Stomach smooth muscle (tissue), 2 donors: ENCODE data around the gene USF2.

Experiments used
- H3K27ac ChIP-seq: one replicate; pipeline ENCODE4 v1.7.0; 2013; ENCODE audit warnings: mild to moderate bottlenecking, low read length, inconsistent platforms
- H3K27me3 ChIP-seq, 2 donors: one replicate each; pipeline ENCODE4 v1.7.0; 2013; ENCODE audit warnings: low read length in 2 of 2; ENCODE audit not compliant: insufficient read depth in 2 of 2, control insufficient read depth in 1 of 2
- H3K36me3 ChIP-seq, 2 donors: one replicate each; pipeline ENCODE4 v1.7.0; 2013; ENCODE audit warnings: low read length in 2 of 2; ENCODE audit not compliant: control insufficient read depth in 2 of 2, insufficient read depth in 2 of 2
- H3K4me1 ChIP-seq: one replicate; pipeline ENCODE4 v1.7.0; 2013; ENCODE audit warnings: low read length; ENCODE audit not compliant: control insufficient read depth, insufficient read depth
- H3K4me3 ChIP-seq, 2 donors: one replicate each; pipeline ENCODE4 v1.7.0; 2013; ENCODE audit warnings: low read length in 2 of 2
- H3K9ac ChIP-seq, 2 donors: one replicate each; pipeline ENCODE4 v1.7.0; 2013; ENCODE audit warnings: low read length in 2 of 2, mild to moderate bottlenecking in 1 of 2
- H3K9me3 ChIP-seq, 2 donors: one replicate each; pipeline ENCODE4 v1.7.0; 2013; ENCODE audit warnings: low read length in 2 of 2; ENCODE audit not compliant: control insufficient read depth in 2 of 2
- donor health status: healthy.
- donor health status: Pancreatic carcinoma.

The USF2 gene

GRCh38 chr19:35257113-35257461 lies 11.7 kb upstream of the USF2 start:
- no peak overlapping the region for H3K9ac ChIP-seq
- peaks cover 10 to 30% of the 10 kb centered on the region in 2 donors for H3K27me3 ChIP-seq
- no peak overlapping the region for H3K27ac ChIP-seq
- H3K4me1 ChIP-seq: no peaks in the 10 kb centered on the region
- no peak overlapping the region for H3K4me3 ChIP-seq
- no peaks in the 10 kb centered on the region for H3K9me3 ChIP-seq
- H3K36me3 ChIP-seq: no peaks in the 10 kb centered on the region

DNA sequence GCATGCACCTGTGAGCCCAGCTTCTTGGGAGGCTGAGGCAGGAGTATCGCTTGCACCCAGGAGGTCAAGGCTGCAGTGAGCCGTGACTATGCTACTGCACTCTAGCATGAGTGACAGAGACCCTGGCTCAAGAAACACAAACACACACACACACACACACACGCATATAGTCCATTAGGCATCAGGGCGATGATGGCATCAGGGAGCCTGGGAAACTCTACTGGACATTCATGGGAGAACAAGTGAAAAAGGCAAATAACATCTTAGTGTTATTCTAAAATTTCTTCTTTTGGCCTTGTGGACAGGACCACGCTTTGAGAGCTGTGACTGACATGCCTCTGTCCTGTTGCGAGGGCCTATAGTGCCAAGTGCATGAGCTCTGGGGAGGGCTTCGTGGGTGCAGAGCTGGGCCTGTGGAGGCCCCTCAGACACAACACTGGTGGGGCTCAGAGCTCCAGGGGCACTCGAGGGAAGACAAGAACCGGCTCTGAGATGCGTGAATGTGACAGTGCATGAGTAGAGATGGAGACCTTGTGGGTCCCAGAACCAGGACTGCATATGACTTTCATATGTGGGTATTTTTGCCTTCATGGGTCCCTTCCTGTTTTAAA lies 8.0 kb upstream of the USF2 start:
- no peaks in the 10 kb centered on the region for H3K36me3 ChIP-seq
- peaks cover 7% of the 10 kb centered on the region for H3K4me1 ChIP-seq
- H3K9me3 ChIP-seq: no peaks in the 10 kb centered on the region
- no peak overlapping the region for H3K27ac ChIP-seq
- H3K9ac ChIP-seq: no peak overlapping the region
- H3K27me3 ChIP-seq: peaks cover 7 to 19% of the 10 kb centered on the region in 2 donors
- H3K4me3 ChIP-seq: no peak overlapping the region

- H3K9ac ChIP-seq: no peak overlapping the region
- peaks cover 14% of the 10 kb centered on the region for H3K4me1 ChIP-seq
- H3K27me3 ChIP-seq: peaks cover 7 to 16% of the 10 kb centered on the region in 2 donors
- H3K9me3 ChIP-seq: no peaks in the 10 kb centered on the region
- no peak overlapping the region for H3K27ac ChIP-seq
- H3K36me3 ChIP-seq: no peaks in the 10 kb centered on the region
- no peak overlapping the region for H3K4me3 ChIP-seq
Measured at GRCh38 chr19:35261356-35262100, 7.2 kb upstream of the USF2 start.

DNA sequence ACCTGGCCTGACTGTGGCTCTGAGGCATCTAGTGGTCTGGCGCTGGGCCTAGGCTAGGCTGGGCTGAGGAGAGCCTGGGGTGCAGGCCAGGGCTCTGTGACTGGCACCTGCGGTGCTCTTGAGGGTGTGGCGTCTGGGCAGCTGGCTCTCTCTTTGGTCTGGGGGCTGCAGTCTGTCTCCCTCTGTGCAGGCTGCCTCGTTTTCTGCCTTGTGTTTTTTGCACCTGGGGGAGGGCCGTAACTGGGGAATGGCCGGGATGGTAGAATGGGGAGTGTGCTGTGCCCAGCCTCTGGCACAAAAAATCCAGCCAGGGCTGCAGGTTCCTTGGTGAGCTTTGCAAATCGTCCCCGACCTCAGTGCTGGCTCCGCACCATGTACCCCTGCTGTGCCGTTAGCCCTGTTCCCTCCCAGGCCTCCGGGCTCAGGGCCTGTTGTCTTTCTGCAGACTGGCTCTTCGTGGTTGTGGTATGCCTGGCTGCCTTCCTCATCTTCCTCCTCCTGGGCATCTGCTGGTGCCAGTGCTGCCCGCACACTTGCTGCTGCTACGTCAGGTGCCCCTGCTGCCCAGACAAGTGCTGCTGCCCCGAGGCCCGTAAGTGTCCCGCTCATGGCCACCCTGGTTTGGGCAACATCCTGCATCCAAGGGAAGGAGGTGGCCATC lies 6.5 kb upstream of the USF2 start:
- peaks cover 21% of the 10 kb centered on the region for H3K4me1 ChIP-seq
- H3K36me3 ChIP-seq: no peaks in the 10 kb centered on the region
- H3K9me3 ChIP-seq: no peaks in the 10 kb centered on the region
- peaks cover 7 to 13% of the 10 kb centered on the region in 2 donors for H3K27me3 ChIP-seq
- no peak overlapping the region for H3K4me3 ChIP-seq
- no peak overlapping the region for H3K9ac ChIP-seq
- H3K27ac ChIP-seq: no peak overlapping the region

- H3K9me3 ChIP-seq: no peaks in the 10 kb centered on the region
- peak overlapping the region in 1 of 2 donors; percentile 21 for H3K9ac ChIP-seq
- no peak overlapping the region for H3K27ac ChIP-seq
- no peaks in the 10 kb centered on the region for H3K36me3 ChIP-seq
- peaks cover 24% of the 10 kb centered on the region for H3K4me1 ChIP-seq
- no peak overlapping the region for H3K4me3 ChIP-seq
- peaks cover 0 to 4% of the 10 kb centered on the region in 2 donors for H3K27me3 ChIP-seq
Measured at GRCh38 chr19:35264268-35265125, 4.3 kb upstream of the USF2 start.

DNA sequence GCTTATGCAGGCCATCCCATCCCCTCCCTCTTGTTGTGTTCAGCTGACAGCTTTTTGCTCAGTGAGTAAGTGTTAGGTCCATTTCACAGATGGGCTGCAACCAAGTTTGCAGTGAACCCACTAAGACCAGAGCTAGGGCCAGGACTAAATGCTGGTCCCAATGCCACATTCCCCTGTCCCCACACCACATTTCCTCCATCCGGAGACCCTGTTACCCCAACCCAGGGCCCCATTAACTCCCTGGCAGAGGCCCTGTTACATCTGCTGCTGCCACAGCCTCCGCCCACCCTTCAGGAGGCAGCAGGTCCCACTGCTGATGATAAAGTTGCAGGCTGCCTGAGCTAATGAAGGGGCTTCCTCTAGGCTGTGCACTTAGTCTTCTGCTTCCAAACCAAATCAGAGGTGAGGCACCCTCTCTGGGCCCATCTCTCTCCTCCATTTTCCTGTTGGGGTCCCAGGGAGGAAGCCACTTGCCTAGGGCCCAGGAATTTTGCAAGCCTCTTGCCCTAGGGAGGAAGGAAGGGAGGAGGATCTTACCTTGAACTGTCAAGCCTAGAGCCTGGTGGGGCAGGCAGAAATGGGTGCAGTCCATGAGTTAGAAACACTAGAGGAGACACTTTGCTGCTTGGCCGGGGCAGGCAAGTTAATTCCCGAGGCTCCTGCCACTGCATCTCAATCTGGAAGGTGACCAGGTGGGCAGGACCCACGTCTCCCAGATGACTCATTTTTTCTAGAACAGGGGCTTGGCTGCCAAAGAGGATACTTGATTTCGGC lies 3.4 kb upstream of the USF2 start:
- H3K4me1 ChIP-seq: peaks cover 30% of the 10 kb centered on the region
- H3K27ac ChIP-seq: no peak overlapping the region
- no peak overlapping the region for H3K4me3 ChIP-seq
- no peaks in the 10 kb centered on the region for H3K9me3 ChIP-seq
- H3K27me3 ChIP-seq: peaks cover 0 to 2% of the 10 kb centered on the region in 2 donors
- peak overlapping the region in 1 of 2 donors; percentile 21 for H3K9ac ChIP-seq
- peaks cover 0 to 1% of the 10 kb centered on the region in 2 donors for H3K36me3 ChIP-seq

DNA sequence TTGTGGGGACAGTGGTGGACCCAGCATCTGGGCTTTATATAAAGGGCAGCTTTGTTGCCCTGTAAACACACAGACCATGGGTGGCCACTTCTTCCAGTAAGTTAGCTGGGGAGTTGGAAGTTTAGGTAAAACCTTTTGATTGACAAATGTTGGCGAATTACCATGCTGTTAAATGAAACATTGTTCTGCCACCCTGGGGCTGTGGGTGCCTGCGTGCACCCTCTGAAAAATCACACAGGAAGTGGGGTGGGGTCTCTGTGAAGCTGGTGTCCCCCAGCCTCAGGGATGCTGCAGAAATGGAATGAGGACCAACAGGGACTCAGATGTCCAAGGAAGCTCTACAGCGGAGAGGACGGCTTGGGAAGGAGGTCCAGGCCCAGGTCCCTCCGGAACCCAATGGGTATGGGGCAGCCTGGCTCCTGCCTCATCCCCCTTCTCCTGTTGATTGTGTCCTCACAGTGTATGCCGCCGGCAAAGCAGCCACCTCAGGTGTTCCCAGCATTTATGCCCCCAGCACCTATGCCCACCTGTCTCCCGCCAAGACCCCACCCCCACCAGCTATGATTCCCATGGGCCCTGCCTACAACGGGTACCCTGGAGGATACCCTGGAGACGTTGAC lies 2.8 kb upstream of the USF2 start:
- no peaks in the 10 kb centered on the region for H3K27me3 ChIP-seq
- H3K4me1 ChIP-seq: peaks cover 35% of the 10 kb centered on the region
- H3K9ac ChIP-seq: no peak overlapping the region
- H3K9me3 ChIP-seq: no peaks in the 10 kb centered on the region
- H3K36me3 ChIP-seq: peaks cover under 1 to 7% of the 10 kb centered on the region in 2 donors
- no peak overlapping the region for H3K27ac ChIP-seq
- H3K4me3 ChIP-seq: no peak overlapping the region

GRCh38 chr19:35266520-35267352 lies 2.0 kb upstream of the USF2 start:
- H3K9me3 ChIP-seq: no peaks in the 10 kb centered on the region

DNA sequence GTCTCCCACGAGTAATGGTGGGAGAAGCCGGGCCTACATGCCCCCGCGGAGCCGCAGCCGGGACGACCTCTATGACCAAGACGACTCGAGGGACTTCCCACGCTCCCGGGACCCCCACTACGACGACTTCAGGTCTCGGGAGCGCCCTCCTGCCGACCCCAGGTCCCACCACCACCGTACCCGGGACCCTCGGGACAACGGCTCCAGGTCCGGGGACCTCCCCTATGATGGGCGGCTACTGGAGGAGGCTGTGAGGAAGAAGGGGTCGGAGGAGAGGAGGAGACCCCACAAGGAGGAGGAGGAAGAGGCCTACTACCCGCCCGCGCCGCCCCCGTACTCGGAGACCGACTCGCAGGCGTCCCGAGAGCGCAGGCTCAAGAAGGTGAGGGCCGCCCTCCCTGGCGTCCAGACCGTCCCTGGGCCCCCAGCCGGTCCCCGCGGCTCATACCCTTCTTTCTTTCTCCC lies 1.4 kb upstream of the USF2 start:
- Histone ChIP-seq H3K27me3 (no peaks in the 10 kb centered on the region), H3K4me3 (peak overlapping the region; percentile 79 to 87), H3K36me3 (peaks cover 11 to 21% of the 10 kb centered on the region in 2 donors), H3K4me1 (peaks cover 37% of the 10 kb centered on the region), H3K9ac (peak overlapping the region; percentile 94 to 96), H3K9me3 (no peaks in the 10 kb centered on the region), H3K27ac (peak overlapping the region; percentile 94)

More at GRCh38 chr19:35266520-35267352, 2.0 kb upstream of the USF2 start:
- H3K4me1 ChIP-seq: peaks cover 37% of the 10 kb centered on the region
- no peaks in the 10 kb centered on the region for H3K27me3 ChIP-seq
- H3K36me3 ChIP-seq: peaks cover 7 to 15% of the 10 kb centered on the region in 2 donors
- peak overlapping the region; percentile 79 to 87 for H3K4me3 ChIP-seq
- H3K27ac ChIP-seq: peak overlapping the region; percentile 94
- H3K9ac ChIP-seq: peak overlapping the region; percentile 94 to 96
